Natural killer cell treated with Interleukin-12 subunit alpha and Interleukin-12 subunit beta and Interleukin-15 and Interleukin-18, amount 100 ng/mL, for 72 hours (primary cell): ENCODE measurements around the gene PCSK4. TPM values are rescaled to one million over a fixed set of nuclear protein-coding genes. Genes with fewer than 3 reads are reported as not detected.
A peak's percentile ranks its signal among the peaks of the same experiment; 100 is the strongest.

Source experiments
- ATAC-seq, 2 donors: fragments of 150-1000 bp; cut with Tn5 transposase in 1 of 2; sonication (Bioruptor Pico), chemical (Tn5 transposase) in 1 of 2; 2 replicates each; pipeline ENCODE4 v1.10.0; 2021
- DNase-seq: peaks from one replicate; pipeline ENCODE4 v3.0.0; 2022; ENCODE audit warnings: low spot score
- H3K27ac Mint-ChIP-seq, 2 donors: 1 replicate in 1 of 2; 2 replicates in 1 of 2; pipeline ENCODE4 v1.8.0; 2022; ENCODE audit warnings: mixed read lengths in 2 of 2, mild to moderate bottlenecking in 1 of 2, moderate library complexity in 1 of 2
- H3K27me3 Mint-ChIP-seq, 2 donors: 1 replicate in 1 of 2; 2 replicates in 1 of 2; pipeline ENCODE4 v1.8.0; 2022; ENCODE audit warnings: mixed read lengths in 2 of 2
- H3K36me3 Mint-ChIP-seq: one replicate; pipeline ENCODE4 v1.8.0; 2022; ENCODE audit warnings: mixed read lengths
- H3K4me1 Mint-ChIP-seq, 2 donors: 1 replicate in 1 of 2; 2 replicates in 1 of 2; pipeline ENCODE4 v1.8.0; 2022; ENCODE audit warnings: low read depth in 2 of 2, mixed read lengths in 2 of 2, mild to moderate bottlenecking in 1 of 2
- H3K4me3 Mint-ChIP-seq: one replicate; pipeline ENCODE4 v1.8.0; 2022; ENCODE audit warnings: mixed read lengths
- H3K9me3 Mint-ChIP-seq: 2 replicates; pipeline ENCODE4 v1.8.0; 2022; ENCODE audit warnings: mixed read lengths
- total RNA-seq, 2 donors: library from RNA; stranded (reverse); gene quantifications; one replicate each; pipeline ENCODE4 v1.2.3, GENCODE V29; 2022

PCSK4 gene
- total RNA-seq, 2 donors from 2014 or later: 1.2 to 2.3 TPM

DNA sequence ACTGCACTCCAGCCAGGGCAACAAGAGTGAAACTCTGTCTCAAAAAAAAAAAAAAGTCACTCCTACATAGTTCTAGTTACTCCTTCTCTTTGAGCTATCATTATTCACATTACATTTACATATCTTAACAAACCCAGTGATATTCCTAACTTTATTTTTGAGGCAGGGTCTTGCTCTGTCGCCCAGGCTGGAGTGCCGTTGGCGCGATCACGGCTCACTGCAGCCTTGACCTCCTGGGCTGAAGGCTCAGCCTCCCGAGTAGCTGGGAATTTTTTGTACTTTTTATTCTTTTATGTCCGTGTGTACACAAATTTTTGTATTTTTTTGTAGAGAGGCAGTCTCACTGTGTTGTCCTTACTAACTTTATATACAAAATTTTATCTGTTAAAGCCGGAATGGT lies 52.5 kb downstream of the PCSK4 start:
- no peak for ATAC-seq

DNA sequence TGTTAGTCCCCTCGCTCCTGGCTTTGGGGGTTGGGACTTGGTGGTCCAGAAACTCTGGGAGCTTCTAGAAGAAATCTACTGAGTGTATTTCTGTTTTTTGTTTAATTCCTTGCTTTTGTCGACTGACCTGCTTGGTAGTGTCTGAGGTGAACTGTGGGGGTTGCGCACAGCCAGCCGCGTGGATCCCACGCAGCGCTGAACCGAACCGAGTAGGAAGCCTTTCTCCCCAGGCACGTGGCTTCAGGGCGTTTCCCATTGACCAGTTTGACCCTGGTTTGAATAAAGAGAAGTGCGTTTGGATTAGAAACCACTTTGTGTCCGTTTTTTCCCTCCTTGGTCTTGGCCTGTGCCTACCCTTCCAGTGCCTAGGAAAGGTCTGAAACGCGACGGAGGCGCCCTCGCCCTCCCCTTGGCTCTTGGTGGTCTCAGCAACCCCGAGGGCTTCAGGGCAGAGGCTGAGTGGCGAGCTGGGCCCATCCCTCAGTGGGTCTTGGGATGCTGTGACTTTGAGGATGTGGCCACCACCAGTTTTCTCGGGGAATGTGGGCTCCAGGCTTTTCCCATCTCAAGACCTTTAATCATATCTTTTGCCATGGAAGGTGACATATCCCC lies 54.7 kb downstream of the PCSK4 start:
- DNase-seq: no peak
- Mint-ChIP-seq H3K36me3 (no peaks in the 10 kb centered on the region), H3K27ac (no peak overlapping the region), H3K4me1 (peaks cover 0 to 14% of the 10 kb centered on the region in 2 donors), H3K27me3 (no peaks in the 10 kb centered on the region), H3K4me3 (no peak overlapping the region), H3K9me3 (no peaks in the 10 kb centered on the region)
- ATAC-seq: no peak

More for the DNA sequence above, 52.5 kb downstream of the PCSK4 start:
- DNase-seq: no peak
- peak overlapping the region; percentile 95 to 98 for H3K27ac Mint-ChIP-seq
- H3K4me3 Mint-ChIP-seq: peak overlapping the region; percentile 91
- H3K27me3 Mint-ChIP-seq: no peaks in the 10 kb centered on the region
- no peaks in the 10 kb centered on the region for H3K9me3 Mint-ChIP-seq
- H3K4me1 Mint-ChIP-seq: peaks cover 8 to 22% of the 10 kb centered on the region in 2 donors
- no peaks in the 10 kb centered on the region for H3K36me3 Mint-ChIP-seq

DNA sequence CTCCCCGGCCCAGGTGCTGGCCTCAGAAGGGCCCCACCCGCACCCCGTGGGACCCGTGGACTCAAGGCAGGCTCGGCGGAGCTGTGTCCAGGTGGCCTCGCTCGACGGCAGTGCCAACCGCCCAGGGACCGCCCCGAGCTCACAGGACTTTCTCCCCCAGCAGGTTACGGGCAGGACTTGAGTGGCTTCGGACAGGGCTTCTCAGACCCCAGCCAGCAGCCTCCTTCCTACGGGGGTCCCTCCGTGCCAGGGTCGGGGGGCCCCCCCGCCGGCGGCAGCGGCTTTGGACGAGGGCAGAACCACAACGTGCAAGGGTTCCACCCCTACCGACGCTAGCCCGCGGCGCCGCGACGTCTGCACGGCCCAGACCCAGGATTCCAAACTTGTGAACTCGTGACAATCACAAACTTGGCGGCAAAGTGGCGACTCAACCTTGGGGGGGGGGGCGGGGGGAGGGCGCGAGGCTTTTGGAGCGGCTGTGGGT lies 55.5 kb downstream of the PCSK4 start:
- Mint-ChIP-seq H3K27ac (no peak overlapping the region), H3K4me1 (peaks cover 0 to 9% of the 10 kb centered on the region in 2 donors), H3K27me3 (no peaks in the 10 kb centered on the region), H3K4me3 (no peak overlapping the region), H3K36me3 (no peaks in the 10 kb centered on the region), H3K9me3 (no peaks in the 10 kb centered on the region)
- ATAC-seq (no peak), DNase-seq (no peak)

DNA sequence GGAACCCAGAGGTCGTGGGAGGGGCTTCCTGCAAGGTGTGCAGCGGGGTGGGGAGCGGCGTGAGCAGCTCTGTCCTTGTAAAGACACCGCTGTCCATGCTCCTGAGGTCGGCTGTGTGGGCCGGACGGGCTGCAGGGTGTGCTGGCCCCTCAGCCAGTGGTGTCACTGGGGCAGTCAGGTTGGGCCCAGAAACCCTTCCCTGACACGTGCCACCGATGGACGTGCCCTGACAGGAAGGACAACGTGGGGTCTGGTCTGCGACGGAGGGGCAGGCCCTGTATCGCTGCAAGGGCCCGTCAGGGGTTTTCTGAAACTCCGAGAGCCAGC lies 56.1 kb downstream of the PCSK4 start:
- H3K4me3 Mint-ChIP-seq: no peak overlapping the region
- H3K27me3 Mint-ChIP-seq: no peaks in the 10 kb centered on the region
- DNase-seq: no peak

DNA sequence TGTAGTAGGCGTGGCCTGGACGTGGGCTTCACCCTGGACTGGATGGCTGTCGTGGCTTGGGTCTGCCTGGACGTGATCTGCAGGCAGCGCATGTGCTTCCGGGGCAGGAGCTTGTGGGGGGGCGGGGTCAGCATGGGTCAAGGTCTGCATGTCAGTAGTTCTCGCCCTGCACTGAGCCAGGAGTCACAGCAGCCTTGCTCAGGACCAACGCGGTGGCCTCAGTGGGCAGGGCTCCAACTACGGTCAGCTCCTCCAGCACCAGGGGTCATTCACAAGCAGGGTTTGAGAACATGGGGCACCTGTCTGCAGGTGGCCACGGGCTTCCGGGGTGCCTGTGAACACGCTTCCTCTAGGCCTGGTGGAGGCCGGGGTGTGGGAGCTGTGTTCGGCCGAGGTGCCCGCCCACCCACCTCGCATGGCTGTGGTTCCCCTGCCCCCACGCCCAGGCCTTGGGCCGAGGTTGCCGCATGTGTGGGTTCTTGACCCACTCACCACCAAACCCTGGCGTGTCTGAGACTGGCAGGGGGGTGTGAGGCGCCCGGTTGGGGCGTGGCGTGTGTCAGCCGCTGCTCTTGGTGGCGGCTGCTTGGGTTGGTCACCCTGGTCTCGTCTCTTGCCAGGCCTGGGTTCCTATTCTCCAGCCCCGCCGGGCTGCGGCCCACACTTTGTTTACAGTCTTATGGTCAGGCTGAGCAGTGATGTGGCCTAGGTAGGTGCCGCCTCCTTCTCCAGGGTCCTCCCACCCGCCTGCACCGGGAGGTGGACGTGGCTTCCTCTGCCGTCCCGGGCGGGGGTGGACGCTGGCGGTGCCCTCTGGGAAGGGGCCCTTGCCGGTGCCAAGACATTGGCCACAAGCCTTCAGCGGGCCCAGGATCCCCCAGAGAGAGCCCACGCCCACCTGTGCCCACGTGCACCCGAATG lies 56.8 kb downstream of the PCSK4 start:
- no peak for DNase-seq
- ATAC-seq: peak in 1 of 2 donors; percentile 18
- Mint-ChIP-seq H3K27ac (no peak overlapping the region), H3K4me1 (peaks cover 0 to 6% of the 10 kb centered on the region in 2 donors), H3K36me3 (no peaks in the 10 kb centered on the region), H3K9me3 (no peaks in the 10 kb centered on the region), H3K4me3 (no peak overlapping the region), H3K27me3 (no peaks in the 10 kb centered on the region)

More for the DNA sequence above, 56.1 kb downstream of the PCSK4 start:
- no peak for ATAC-seq
- no peak overlapping the region for H3K27ac Mint-ChIP-seq
- H3K9me3 Mint-ChIP-seq: no peaks in the 10 kb centered on the region
- H3K4me1 Mint-ChIP-seq: peaks cover 0 to 6% of the 10 kb centered on the region in 2 donors
- no peaks in the 10 kb centered on the region for H3K36me3 Mint-ChIP-seq

DNA sequence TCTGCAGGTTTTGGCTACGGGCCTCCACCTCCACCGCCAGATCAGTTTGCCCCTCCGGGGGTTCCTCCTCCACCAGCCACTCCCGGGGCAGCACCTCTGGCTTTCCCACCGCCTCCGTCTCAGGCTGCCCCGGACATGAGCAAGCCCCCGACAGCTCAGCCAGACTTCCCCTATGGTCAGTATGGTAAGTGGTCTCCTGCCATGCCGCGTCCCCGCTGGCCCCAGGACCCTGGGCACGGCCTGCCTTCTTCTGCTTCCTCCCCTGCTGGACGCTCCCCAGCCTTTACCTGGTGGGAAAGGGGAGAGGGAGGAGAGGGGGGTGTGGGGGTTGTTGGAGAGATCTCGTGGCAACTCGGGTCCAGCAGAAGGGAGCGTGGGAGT lies 57.7 kb downstream of the PCSK4 start:
- peaks cover 0 to 3% of the 10 kb centered on the region in 2 donors for H3K4me1 Mint-ChIP-seq
- H3K4me3 Mint-ChIP-seq: no peak overlapping the region
- no peak overlapping the region for H3K27ac Mint-ChIP-seq
- ATAC-seq (no peak), DNase-seq (no peak)
- no peaks in the 10 kb centered on the region for H3K9me3 Mint-ChIP-seq
- H3K27me3 Mint-ChIP-seq: no peaks in the 10 kb centered on the region
- no peaks in the 10 kb centered on the region for H3K36me3 Mint-ChIP-seq

DNA sequence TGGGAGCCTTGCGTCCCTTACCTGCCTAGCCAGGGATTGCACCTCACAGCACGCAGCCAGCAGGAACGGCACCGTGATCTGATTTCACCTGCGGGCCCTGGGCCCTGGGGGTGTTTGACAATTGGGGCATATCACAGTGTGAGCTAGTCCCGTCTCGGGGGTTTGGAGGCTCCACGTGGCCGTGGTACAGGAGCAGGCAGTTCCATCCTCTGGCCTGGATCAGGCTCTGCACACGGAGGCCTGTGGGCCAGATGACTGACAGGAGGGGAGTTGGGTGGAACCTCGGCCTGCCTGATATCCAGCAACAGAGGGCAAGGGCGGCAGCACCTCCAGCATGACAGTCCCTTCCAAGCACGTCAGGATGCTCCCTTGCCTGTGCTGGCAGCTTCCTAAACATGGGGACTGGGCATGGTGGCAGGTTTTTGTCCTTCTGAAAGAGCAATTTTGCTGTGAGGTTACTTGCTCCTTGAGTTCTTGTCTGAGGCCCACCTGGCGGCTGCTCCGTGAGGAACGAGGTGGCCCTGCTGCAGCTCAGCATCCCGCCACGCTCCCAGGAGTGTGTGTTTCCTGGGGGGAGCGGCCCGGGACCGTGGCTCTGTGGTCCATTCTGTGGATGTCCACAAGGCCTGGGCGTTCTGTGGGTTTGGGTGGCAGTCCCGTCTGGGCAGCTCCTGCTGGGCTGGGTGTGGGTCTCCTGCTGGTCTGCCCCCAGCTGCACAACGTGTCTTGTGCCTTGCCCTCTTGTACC lies 58.2 kb downstream of the PCSK4 start:
- Mint-ChIP-seq H3K9me3 (no peaks in the 10 kb centered on the region), H3K4me1 (peaks cover 0 to 3% of the 10 kb centered on the region in 2 donors), H3K27me3 (no peaks in the 10 kb centered on the region), H3K4me3 (no peak overlapping the region), H3K36me3 (no peaks in the 10 kb centered on the region), H3K27ac (no peak overlapping the region)
- ATAC-seq (no peak), DNase-seq (no peak)

Other genes starting within 250 kb of the PCSK4 start
- gene ATP5F1D, start 248.6 kb downstream of the PCSK4 start, total RNA-seq: 100 to 1,000 TPM; 163 to 215 TPM
- 10 to 100 TPM; 85.9 to 88.3 TPM for gene MIDN, start 241.8 kb downstream of the PCSK4 start, total RNA-seq
- gene CIRBP, start 221.0 kb downstream of the PCSK4 start, total RNA-seq: 100 to 1,000 TPM; 226 to 251 TPM
- 10 to 100 TPM; 59.5 to 94.2 TPM for gene FAM174C, start 214.8 kb downstream of the PCSK4 start, total RNA-seq
- gene EFNA2, start 204.5 kb downstream of the PCSK4 start, total RNA-seq: not detected
- gene NDUFS7, start 106.4 kb downstream of the PCSK4 start, total RNA-seq: 10 to 100 TPM; 89.1 to 89.5 TPM
- 10 to 100 TPM in 1 of 2 donors, 1 to 10 TPM in 1; 5.2 to 15.6 TPM for gene GAMT, start 88.8 kb downstream of the PCSK4 start, total RNA-seq
- 100 to 1,000 TPM; 233 to 282 TPM for gene DAZAP1, start 82.8 kb downstream of the PCSK4 start, total RNA-seq
- 1,000 to 10,000 TPM in 1 of 2 donors, 100 to 1,000 TPM in 1; 757 to 1,081 TPM for gene RPS15, start 52.0 kb downstream of the PCSK4 start, total RNA-seq
- gene APC2, start 40.2 kb downstream of the PCSK4 start, total RNA-seq: under 1 TPM; 0.05 to 0.17 TPM
- 10 to 100 TPM; 45.1 to 58.4 TPM for gene C19orf25, start 11.1 kb downstream of the PCSK4 start, total RNA-seq
- gene REEP6, start 831 bp upstream of the PCSK4 start, total RNA-seq: 1 to 10 TPM; 1.7 to 3.2 TPM
- 1 to 10 TPM; 1.2 to 1.8 TPM for gene ADAMTSL5, start 22.7 kb upstream of the PCSK4 start, total RNA-seq
- gene PLK5, start 33.7 kb upstream of the PCSK4 start, total RNA-seq: not detected
- 1 to 10 TPM; 6.8 to 7.4 TPM for gene MEX3D, start 78.0 kb upstream of the PCSK4 start, total RNA-seq
- 100 to 1,000 TPM in 1 of 2 donors, 10 to 100 TPM in 1; 92.5 to 233 TPM for gene MBD3, start 102.5 kb upstream of the PCSK4 start, total RNA-seq
- gene UQCR11, start 115.1 kb upstream of the PCSK4 start, total RNA-seq: 100 to 1,000 TPM; 179 to 184 TPM
- 10 to 100 TPM; 60.4 to 87.9 TPM for gene TCF3, start 162.3 kb upstream of the PCSK4 start, total RNA-seq